Panc1 (cell line): ENCODE results near the gene MTFP1. TPM values are rescaled to one million over a fixed set of nuclear protein-coding genes. Genes with fewer than 3 reads are reported as not detected.
A peak's percentile ranks its signal among the peaks of the same experiment; 100 is the strongest.

Experiments
- ATAC-seq: fragments of 200-7000 bp; cut with Tn5 transposase; 2 replicates; pipeline ENCODE4 v1.9.1; 2020; ENCODE audit warnings: mild to moderate bottlenecking, moderate library complexity
- BruUV-seq: library from RNA; stranded (reverse); fragments of 400-500 nt; replicated peaks from 2 replicates; lab custom pipeline; 2021; lab: Mats Ljungman, UMichigan
- CTCF ChIA-PET: fragments of 300-600 bp; sonication (Branson Sonifier 250); formaldehyde crosslinking; loops from one replicate; lab custom pipeline; 2022; ENCODE audit warnings: antibody characterized with exemption; lab: Charles Lee
- POLR2A ChIA-PET: fragments of 300-600 bp; sonication (Branson Sonifier 250); formaldehyde crosslinking; loops from one replicate; lab custom pipeline; 2022; ENCODE audit warnings: antibody characterized with exemption; lab: Charles Lee
- DNase-seq: peaks from one replicate; pipeline ENCODE4 v3.0.0-alpha.2; 2010; ENCODE audit warnings: low read depth, low spot score
- H3K27ac ChIP-seq: 2 replicates; pipeline ENCODE4 v1.5.1; 2011; ENCODE audit warnings: mild to moderate bottlenecking, low read length, inconsistent platforms
- H3K27me3 ChIP-seq: fragments of 200-500 bp; sonication (Bioruptor generic); 2 replicates; pipeline ENCODE4 v1.6.0; 2014; ENCODE audit warnings: low read length, inconsistent platforms; ENCODE audit not compliant: control insufficient read depth, insufficient read depth
- H3K36me3 ChIP-seq: fragments of 200-500 bp; sonication (Bioruptor generic); 2 replicates; pipeline ENCODE4 v1.5.1; 2014; ENCODE audit warnings: inconsistent platforms, mild to moderate bottlenecking, low read length, moderate library complexity; ENCODE audit not compliant: control insufficient read depth, insufficient read depth
- H3K4me1 ChIP-seq: 2 replicates; pipeline ENCODE4 v1.5.1; 2011; ENCODE audit warnings: inconsistent platforms, mild to moderate bottlenecking, low read length, moderate library complexity; ENCODE audit not compliant: control insufficient read depth, insufficient read depth
- H3K4me3 ChIP-seq, 2 experiments: 2 replicates each; pipeline ENCODE4 v1.5.1; 2011 to 2012; ENCODE audit warnings: low read depth in 2 of 2, low read length in 2 of 2, mild to moderate bottlenecking in 2 of 2, inconsistent platforms in 1 of 2, moderate library complexity in 1 of 2
- H3K9me3 ChIP-seq: fragments of 200-500 bp; sonication (Bioruptor generic); 2 replicates; pipeline ENCODE4 v1.5.1; 2014; ENCODE audit warnings: low read depth, mild to moderate bottlenecking, inconsistent platforms, low read length, moderate library complexity; ENCODE audit not compliant: control insufficient read depth, insufficient read depth
- CTCF ChIP-seq: fragments of 450-650 bp; IDR thresholded peaks from 2 replicates; pipeline ENCODE4 v1.5.1; 2017; ENCODE audit warnings: mild to moderate bottlenecking
- POLR2AphosphoS5 ChIP-seq: IDR thresholded peaks from 2 replicates; pipeline ENCODE4 v1.6.1; 2012; ENCODE audit warnings: mild to moderate bottlenecking, low read depth, low read length, moderate library complexity
- REST ChIP-seq, 2 experiments: IDR thresholded peaks; 2 replicates each; pipeline ENCODE4 v1.6.1; 2011 to 2012; ENCODE audit warnings: low read depth in 2 of 2, control low read depth in 1 of 2, low read length in 1 of 2, mild to moderate bottlenecking in 1 of 2, moderate library complexity in 1 of 2; ENCODE audit not compliant: insufficient read depth in 1 of 2
- SIN3A ChIP-seq: IDR thresholded peaks from 2 replicates; pipeline ENCODE4 v1.6.1; 2012; ENCODE audit warnings: low read depth, mild to moderate bottlenecking, low read length, moderate library complexity, borderline replicate concordance; ENCODE audit not compliant: insufficient read depth
- TCF7L2 ChIP-seq: IDR thresholded peaks from 2 replicates; pipeline ENCODE4 v1.6.1; 2011; ENCODE audit warnings: mild to moderate bottlenecking, low read depth, low read length, inconsistent platforms
- in situ Hi-C: cut with HindIII; loops from 2 replicates; pipeline ENCODE4 v1.10.0; 2016; ENCODE audit warnings: low sequenced_read_pairs, low pct_unique_long_range_greater_than_20kb
- intact Hi-C: fragments of 100-400 bp; cut with micrococcal nuclease; formaldehyde crosslinking; loops from one replicate; pipeline ENCODE4 v1.10.0; 2022; ENCODE audit not compliant: unreplicated experiment
- total RNA-seq: library from RNA; stranded (reverse); gene quantifications from one replicate; pipeline ENCODE4 v1.2.1, GENCODE V29; 2021; ENCODE audit not compliant: unreplicated experiment

The MTFP1 gene
- total RNA-seq, 1 experiment from 2014 or later: 21.5 TPM

- no peak for TF ChIP-seq TCF7L2
- TF ChIP-seq SIN3A: no peak
- TF ChIP-seq REST (IDR thresholded peaks at IDR 0.05; ENCODE audit: insufficient read depth in 1 of 2, low read depth in 2 of 2, low read length in 1 of 2): no peak
- Histone ChIP-seq H3K36me3 (no peaks in the 10 kb centered on the region), H3K27me3 (no peaks in the 10 kb centered on the region), H3K27ac (no peak overlapping the region), H3K4me1 (no peaks in the 10 kb centered on the region), H3K4me3 (no peak overlapping the region), H3K9me3 (no peaks in the 10 kb centered on the region)
- DNase-seq (no peak), ATAC-seq (no peak)
- CTCF ChIA-PET: no interaction called here
- POLR2A ChIA-PET: no interaction called here
- in situ Hi-C loops: no loop called here
- intact Hi-C loops: no loop called here
- BruUV-seq: no TSS peak
Measured at GRCh38 chr22:30452861-30453260, 27.3 kb downstream of the MTFP1 start.

- CTCF ChIA-PET: interaction anchor here (0.6 kb wide), 1 partner anchor 153 kb away, joined by 10 read pairs; the partner anchor contains the start of gene TCN2
- Histone ChIP-seq H3K4me3 (no peak overlapping the region), H3K4me1 (no peaks in the 10 kb centered on the region), H3K27ac (no peak overlapping the region), H3K36me3 (no peaks in the 10 kb centered on the region), H3K27me3 (no peaks in the 10 kb centered on the region), H3K9me3 (no peaks in the 10 kb centered on the region)
- DNase-seq: no peak
- in situ Hi-C loops (no loop called here), intact Hi-C loops (no loop called here)
- no TSS peak for BruUV-seq
- peak; percentile 64 for ATAC-seq
- POLR2A ChIA-PET: no interaction called here
- no peak for TF ChIP-seq SIN3A
Measured at GRCh38 chr22:30453731-30454510, 28.4 kb downstream of the MTFP1 start.

GRCh38 chr22:30455075-30455840 is 29.7 kb downstream of the MTFP1 start:
- no peak for TF ChIP-seq CTCF
- TF ChIP-seq POLR2AphosphoS5: no peak
- TF ChIP-seq TCF7L2: no peak
- CTCF ChIA-PET: no interaction called here
- in situ Hi-C loops: no loop called here
- Histone ChIP-seq H3K36me3 (no peaks in the 10 kb centered on the region), H3K27ac (no peak overlapping the region), H3K4me1 (no peaks in the 10 kb centered on the region), H3K9me3 (no peaks in the 10 kb centered on the region), H3K27me3 (no peaks in the 10 kb centered on the region), H3K4me3 (no peak overlapping the region)
- DNase-seq (no peak), ATAC-seq (no peak)
- no TSS peak for BruUV-seq
- POLR2A ChIA-PET: no interaction called here
- intact Hi-C loops: no loop called here
